CD4-positive, alpha-beta memory T cell (primary cell): ENCODE measurements around the gene SLC5A3. TPM values are rescaled to one million over a fixed set of nuclear protein-coding genes. Genes with fewer than 3 reads are reported as not detected.

Source experiments
- CTCF ChIA-PET: fragments of 350-600 bp; sonication (Branson Sonifier 250); formaldehyde crosslinking; loops from one replicate; lab custom pipeline; 2021; ENCODE audit warnings: inconsistent platforms; ENCODE audit not compliant: partially characterized antibody; lab: Charles Lee
- POLR2A ChIA-PET: fragments of 350-600 bp; sonication (Branson Sonifier 250); formaldehyde crosslinking; loops from one replicate; lab custom pipeline; 2021; ENCODE audit not compliant: partially characterized antibody; lab: Charles Lee
- DNase-seq, 5 donors: peaks; one replicate each; pipeline versions ENCODE4 v3.0.0 to v3.0.0-alpha.2; 2020 to 2022; ENCODE audit warnings: mixed read lengths in 1 of 5
- H3K27ac ChIP-seq: one replicate; pipeline ENCODE4 v1.7.0; 2013; ENCODE audit warnings: low read depth, low read length
- H3K27me3 ChIP-seq: 2 replicates; pipeline ENCODE4 v1.7.0; 2013; ENCODE audit warnings: mild to moderate bottlenecking, low read length, moderate library complexity; ENCODE audit not compliant: insufficient read depth
- H3K36me3 ChIP-seq: 2 replicates; pipeline ENCODE4 v1.7.0; 2013; ENCODE audit warnings: mild to moderate bottlenecking, low read length, moderate library complexity; ENCODE audit not compliant: insufficient read depth
- H3K4me1 ChIP-seq: 2 replicates; pipeline ENCODE4 v1.7.0; 2013; ENCODE audit warnings: mild to moderate bottlenecking, low read length, moderate library complexity; ENCODE audit not compliant: insufficient read depth
- H3K4me3 ChIP-seq, 2 donors: one replicate each; pipeline ENCODE4 v1.7.0; 2013; ENCODE audit warnings: low read length in 2 of 2, mild to moderate bottlenecking in 1 of 2
- H3K9me3 ChIP-seq, 2 donors: one replicate each; pipeline ENCODE4 v1.7.0; 2013; ENCODE audit warnings: low read length in 2 of 2, control low read depth in 1 of 2; ENCODE audit not compliant: control insufficient read depth in 1 of 2
- H3K27ac Mint-ChIP-seq, 7 donors: one replicate each; pipeline ENCODE4 v1.8.0; 2020 to 2021; ENCODE audit warnings: mixed read lengths in 7 of 7, mild to moderate bottlenecking in 6 of 7, inconsistent platforms in 3 of 7, moderate library complexity in 3 of 7
- H3K27me3 Mint-ChIP-seq, 2 donors: one replicate each; pipeline ENCODE4 v1.8.0; 2020 to 2021; ENCODE audit warnings: mixed read lengths in 2 of 2
- H3K36me3 Mint-ChIP-seq, 2 donors: one replicate each; pipeline ENCODE4 v1.8.0; 2020 to 2021; ENCODE audit warnings: mixed read lengths in 2 of 2, inconsistent platforms in 1 of 2, mild to moderate bottlenecking in 1 of 2
- H3K4me1 Mint-ChIP-seq, 4 donors: one replicate each; pipeline ENCODE4 v1.8.0; 2020 to 2021; ENCODE audit warnings: mixed read lengths in 4 of 4, mild to moderate bottlenecking in 1 of 4
- H3K4me3 Mint-ChIP-seq, 8 donors: one replicate each; pipeline ENCODE4 v1.8.0; 2020 to 2021; ENCODE audit warnings: mixed read lengths in 8 of 8, mild to moderate bottlenecking in 7 of 8, moderate library complexity in 6 of 8, inconsistent platforms in 3 of 8
- H3K9me3 Mint-ChIP-seq, 8 donors: one replicate each; pipeline ENCODE4 v1.8.0; 2020 to 2021; ENCODE audit warnings: mixed read lengths in 8 of 8, mild to moderate bottlenecking in 5 of 8, inconsistent platforms in 3 of 8, moderate library complexity in 1 of 8
- intact Hi-C: fragments of 100-400 bp; cut with micrococcal nuclease; formaldehyde crosslinking; loops from one replicate; pipeline ENCODE4 v1.15.1; 2023
- polyA plus RNA-seq, 2 donors: library from polyadenylated mRNA; unstranded; fragments of 300-500 nt; fragmentation: Illumina TruSeq; gene quantifications; one replicate each; pipeline ENCODE4 v1.2.3, GENCODE V29; 2021
- total RNA-seq, 2 experiments: library from RNA; stranded (reverse); gene quantifications; one replicate each; pipeline ENCODE4 v1.2.3, GENCODE V29; 2021

The SLC5A3 gene
- total and polyA plus RNA-seq, 4 experiments from 2014 or later: 0.68 to 33.4 (median 17.1) TPM

- peaks cover 0 to 11% of the 10 kb centered on the region in 2 donors for H3K36me3 Mint-ChIP-seq
These were observed 1.7 kb upstream of the SLC5A3 start for GRCh38 chr21:34071683-34072082.

DNA sequence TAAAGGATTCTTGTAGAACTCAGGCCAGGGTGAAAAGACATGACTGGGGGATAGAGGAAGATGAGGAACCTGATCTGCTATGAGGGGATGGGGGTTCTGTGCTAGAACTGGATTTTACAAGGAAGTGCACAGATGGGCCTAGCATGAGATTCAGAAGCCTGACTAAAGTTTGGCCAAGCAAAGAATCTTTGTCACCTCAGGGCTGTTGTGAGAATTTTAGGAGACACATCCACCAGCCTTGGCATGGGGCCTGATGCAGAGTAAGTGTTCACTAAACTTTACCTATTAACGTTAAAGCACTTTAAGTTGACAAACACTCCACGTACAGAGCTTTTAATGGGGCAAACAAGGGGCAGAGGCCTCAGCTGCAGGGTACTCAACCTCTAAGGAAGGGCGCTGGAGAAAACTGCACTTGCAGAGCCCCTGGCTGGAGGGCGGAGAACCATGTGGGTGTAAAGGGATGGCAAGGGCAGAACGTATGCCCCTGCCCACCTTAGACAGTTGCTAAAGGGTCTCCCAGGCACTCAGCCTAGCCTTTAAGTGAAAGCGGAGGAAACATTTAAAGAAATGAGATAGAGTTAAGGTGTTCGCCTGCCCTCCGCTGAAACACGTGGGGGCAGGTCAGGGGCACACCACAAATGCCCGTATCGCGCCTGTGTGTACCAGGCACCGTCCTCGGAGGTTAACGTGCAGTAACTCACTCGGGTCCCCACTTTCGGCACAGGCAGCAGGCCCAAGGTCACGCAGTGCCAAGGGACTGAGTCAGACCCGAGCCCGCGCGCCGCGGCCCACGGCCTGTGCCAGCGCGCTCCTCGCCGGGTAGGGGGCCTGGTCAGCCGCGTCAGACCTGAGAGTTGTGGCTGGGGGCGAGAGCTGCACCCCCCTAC, 990 bp upstream of the SLC5A3 start:
- intact Hi-C loops: loop anchor here (1.0 kb wide), 1 partner anchor 124 kb away; no protein-coding TSS in a partner anchor

More at GRCh38 chr21:34071683-34072082, 1.7 kb upstream of the SLC5A3 start:
- Mint-ChIP-seq H3K4me1 (peaks cover 22 to 38% (median 31%) of the 10 kb centered on the region in 4 donors), H3K4me3 (peak overlapping the region; percentile 73 to 91 (median 84)), H3K27ac (peak overlapping the region in 4 of 7 donors; percentile 83 to 91 (median 84)), H3K27me3 (no peaks in the 10 kb centered on the region), H3K9me3 (no peaks in the 10 kb centered on the region)
- POLR2A ChIA-PET: no interaction called here
- no peak overlapping the region for H3K27ac ChIP-seq
- CTCF ChIA-PET: no interaction called here
- no peak overlapping the region for H3K4me3 ChIP-seq
- peaks cover 25% of the 10 kb centered on the region for H3K4me1 ChIP-seq
- DNase-seq: no peak
- H3K27me3 ChIP-seq: no peaks in the 10 kb centered on the region
- H3K36me3 ChIP-seq: no peaks in the 10 kb centered on the region
- intact Hi-C loops: no loop called here
- H3K9me3 ChIP-seq: no peaks in the 10 kb centered on the region

GRCh38 chr21:34073749-34074282, 438 bp downstream of the SLC5A3 start:
- H3K4me1 ChIP-seq: peaks cover 45% of the 10 kb centered on the region
- H3K27ac Mint-ChIP-seq: peak overlapping the region; percentile 91 to 97 (median 93)
- no peaks in the 10 kb centered on the region for H3K27me3 Mint-ChIP-seq
- H3K4me3 ChIP-seq: peak overlapping the region in 1 of 2 donors; percentile 66
- CTCF ChIA-PET: interaction anchor here (0.7 to 6.3 kb wide), 7 partner anchors 9 to 150 kb away, joined by 3 to 54 read pairs (median 3); no protein-coding TSS in a partner anchor
- POLR2A ChIA-PET: interaction anchor here (0.7 to 10.2 kb wide), 21 partner anchors 9 to 274 kb away, joined by 3 to 168 read pairs (median 5); no protein-coding TSS in a partner anchor
- H3K4me1 Mint-ChIP-seq: peaks cover 39 to 60% (median 50%) of the 10 kb centered on the region in 4 donors
- H3K36me3 Mint-ChIP-seq: peaks cover 0 to 11% of the 10 kb centered on the region in 2 donors
- H3K4me3 Mint-ChIP-seq: peak overlapping the region; percentile 89 to 97 (median 94)
- peak in 1 of 5 donors; percentile 22 for DNase-seq
- no peaks in the 10 kb centered on the region for H3K9me3 ChIP-seq
- no peaks in the 10 kb centered on the region for H3K36me3 ChIP-seq
- H3K27me3 ChIP-seq: no peaks in the 10 kb centered on the region
- intact Hi-C loops: loop anchor here (1.0 to 2.0 kb wide), 4 partner anchors 17 to 431 kb away; partner anchors contain the start of gene ITSN1
- peak overlapping the region; percentile 68 for H3K27ac ChIP-seq
- no peaks in the 10 kb centered on the region for H3K9me3 Mint-ChIP-seq

More for the DNA sequence above, 990 bp upstream of the SLC5A3 start:
- Histone ChIP-seq H3K27ac (peak overlapping the region; percentile 46), H3K36me3 (no peaks in the 10 kb centered on the region), H3K4me3 (peak overlapping the region in 1 of 2 donors; percentile 43), H3K9me3 (no peaks in the 10 kb centered on the region), H3K4me1 (peaks cover 32% of the 10 kb centered on the region), H3K27me3 (no peaks in the 10 kb centered on the region)
- Mint-ChIP-seq H3K27ac (peak overlapping the region; percentile 62 to 91 (median 84)), H3K36me3 (peaks cover 0 to 11% of the 10 kb centered on the region in 2 donors), H3K27me3 (no peaks in the 10 kb centered on the region), H3K4me1 (peaks cover 29 to 45% (median 37%) of the 10 kb centered on the region in 4 donors), H3K4me3 (peak overlapping the region; percentile 73 to 91 (median 84)), H3K9me3 (no peaks in the 10 kb centered on the region)
- ChIA-PET CTCF (interaction anchor here (0.9 to 6.3 kb wide), 5 partner anchors 22 to 149 kb away, joined by 3 to 54 read pairs (median 4); no protein-coding TSS in a partner anchor), POLR2A (interaction anchor here (1.0 to 10.2 kb wide), 12 partner anchors 9 to 275 kb away, joined by 3 to 168 read pairs (median 8); no protein-coding TSS in a partner anchor)
- peak in 2 of 5 donors; percentile 6 to 38 for DNase-seq

DNA sequence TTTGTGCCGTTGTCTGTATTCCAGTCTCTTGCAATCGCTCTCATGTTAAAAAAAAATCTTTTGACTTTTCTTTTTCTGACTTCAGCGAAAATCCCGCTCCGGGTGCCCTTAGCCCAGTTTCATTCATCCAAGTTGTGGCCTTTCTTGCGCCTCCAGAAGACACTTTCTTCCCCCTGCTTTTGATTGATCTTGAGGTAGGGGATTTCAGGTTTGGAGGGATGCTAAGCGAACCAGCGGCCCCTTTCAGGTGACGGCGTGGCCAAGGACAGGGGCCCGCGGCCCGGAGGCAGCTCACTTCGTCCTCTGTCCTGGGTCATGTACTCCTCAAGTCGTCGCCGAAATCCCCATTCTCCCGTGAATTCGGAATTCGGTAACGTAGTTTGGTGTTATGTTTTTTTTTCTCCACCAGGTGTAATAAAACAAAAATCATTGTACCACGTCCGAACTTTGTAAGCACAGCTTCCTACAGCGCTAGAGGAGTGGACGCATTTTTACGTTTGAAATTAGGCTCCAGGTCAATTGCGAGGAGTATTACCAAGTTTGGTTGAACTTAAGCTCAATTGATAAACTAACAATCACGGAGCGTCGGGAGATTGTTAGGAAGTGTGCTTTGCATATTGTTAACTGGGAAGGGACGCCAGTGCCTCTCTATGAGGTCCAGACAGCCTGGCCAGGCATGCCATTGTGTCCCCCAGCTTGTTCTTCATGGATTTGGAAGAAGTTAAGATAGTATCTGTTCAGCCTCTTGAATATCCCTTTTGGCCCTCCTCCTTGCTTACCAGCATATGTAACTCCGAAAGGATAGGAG, 1.1 kb downstream of the SLC5A3 start:
- Mint-ChIP-seq H3K4me1 (peaks cover 45 to 64% (median 56%) of the 10 kb centered on the region in 4 donors), H3K27ac (peak overlapping the region; percentile 91 to 97 (median 93)), H3K36me3 (peaks cover 0 to 11% of the 10 kb centered on the region in 2 donors), H3K27me3 (no peaks in the 10 kb centered on the region), H3K4me3 (peak overlapping the region; percentile 89 to 97 (median 94)), H3K9me3 (no peaks in the 10 kb centered on the region)
- no peaks in the 10 kb centered on the region for H3K36me3 ChIP-seq
- H3K27ac ChIP-seq: peak overlapping the region; percentile 52
- POLR2A ChIA-PET: interaction anchor here (0.7 to 10.2 kb wide), 14 partner anchors 8 to 162 kb away, joined by 3 to 168 read pairs (median 7); no protein-coding TSS in a partner anchor
- CTCF ChIA-PET: interaction anchor here (0.7 to 6.3 kb wide), 6 partner anchors 10 to 151 kb away, joined by 3 to 54 read pairs (median 4); no protein-coding TSS in a partner anchor
- no peaks in the 10 kb centered on the region for H3K27me3 ChIP-seq
- peaks cover 52% of the 10 kb centered on the region for H3K4me1 ChIP-seq
- H3K4me3 ChIP-seq: peak overlapping the region; percentile 37 to 66
- intact Hi-C loops: loop anchor here (2.0 to 5.0 kb wide), 4 partner anchors 16 to 432 kb away; partner anchors contain the start of gene ITSN1
- DNase-seq: peak in 1 of 5 donors; percentile 9
- H3K9me3 ChIP-seq: no peaks in the 10 kb centered on the region

- peak overlapping the region; percentile 89 to 97 (median 94) for H3K4me3 Mint-ChIP-seq
- Histone ChIP-seq H3K4me1 (peaks cover 58% of the 10 kb centered on the region), H3K27ac (no peak overlapping the region), H3K4me3 (peak overlapping the region in 1 of 2 donors; percentile 66), H3K36me3 (no peaks in the 10 kb centered on the region), H3K27me3 (no peaks in the 10 kb centered on the region), H3K9me3 (no peaks in the 10 kb centered on the region)
- ChIA-PET CTCF (interaction anchor here (0.8 to 6.3 kb wide), 3 partner anchors 126 to 151 kb away, joined by 4 to 54 read pairs (median 11); no protein-coding TSS in a partner anchor), POLR2A (interaction anchor here (1.0 to 10.2 kb wide), 8 partner anchors 8 to 151 kb away, joined by 3 to 168 read pairs (median 12); no protein-coding TSS in a partner anchor)
- DNase-seq: no peak
- peak overlapping the region; percentile 10 to 97 (median 91) for H3K27ac Mint-ChIP-seq
- intact Hi-C loops: loop anchor here (2.0 to 5.0 kb wide), 4 partner anchors 16 to 432 kb away; partner anchors contain the start of gene ITSN1
- no peaks in the 10 kb centered on the region for H3K9me3 Mint-ChIP-seq
- H3K36me3 Mint-ChIP-seq: peaks cover 0 to 14% of the 10 kb centered on the region in 2 donors
- H3K4me1 Mint-ChIP-seq: peaks cover 50 to 69% (median 60%) of the 10 kb centered on the region in 4 donors
- no peaks in the 10 kb centered on the region for H3K27me3 Mint-ChIP-seq
These were observed 1.7 kb downstream of the SLC5A3 start for GRCh38 chr21:34075091-34075425.
